Measurements from ENCODE around the gene TCEA3. TPM values are rescaled to one million over a fixed set of nuclear protein-coding genes. Genes with fewer than 3 reads are reported as not detected.

Gene TCEA3
- total and polyA plus RNA-seq, 2 donors (not counting 3 experiments of a cell fraction or from before 2014, with no cell fraction given): 1.5 to 3.7 TPM

DNA sequence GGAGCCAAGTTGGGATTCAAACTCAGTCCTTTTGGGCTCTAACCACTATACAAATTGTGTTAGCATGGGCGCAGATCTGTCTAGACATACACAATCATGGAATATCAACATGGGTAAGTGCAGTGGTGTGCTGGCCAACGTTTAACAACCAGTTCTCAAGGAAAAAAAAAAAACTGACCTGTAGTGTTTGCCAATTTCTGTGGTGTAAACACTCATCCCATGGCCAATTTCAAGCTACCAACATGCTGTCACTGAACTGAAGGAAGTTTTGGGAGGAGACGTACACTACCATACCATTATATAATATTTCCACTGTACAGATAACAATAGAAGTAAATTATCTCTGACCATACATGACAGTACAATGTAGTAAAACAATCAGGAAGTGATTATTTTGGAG, 3.2 kb downstream of the TCEA3 start:
- Histone ChIP-seq H3K4me3 (replicated peaks in 1 of 3; ENCODE audit: insufficient read depth in 1 of 3, low read depth in 1 of 3, low read length in 3 of 3) (no peak overlapping the region), H3K79me2 (ENCODE audit: control insufficient read depth, insufficient read depth, low read length) (no peaks in the 10 kb centered on the region), H3K4me2 (ENCODE audit: insufficient read depth, low read length) (no peak overlapping the region), H4K20me1 (replicated peaks; ENCODE audit: control insufficient read depth, extremely low read depth, insufficient read depth, low read length) (no peaks in the 10 kb centered on the region), H3K36me3 (ENCODE audit: control insufficient read depth in 2 of 2, extremely low read depth in 1 of 2, insufficient read depth in 2 of 2, low read length in 2 of 2) (no peaks in the 10 kb centered on the region), H2AFZ (ENCODE audit: low read depth, low read length) (no peak overlapping the region), H3K9me1 (replicated peaks; ENCODE audit: control insufficient read depth, extremely low read depth, insufficient read depth, low read length) (no peaks in the 10 kb centered on the region), H3K4me1 (ENCODE audit: control insufficient read depth, extremely low read depth, insufficient read depth, low read length) (peaks cover 12% of the 10 kb centered on the region), H3K27me3 (ENCODE audit: control insufficient read depth in 2 of 2, insufficient read depth in 2 of 2, low read length in 2 of 2) (peaks cover 0 to 10% of the 10 kb centered on the region in 2 experiments), H3K27ac (ENCODE audit: insufficient read depth, low read depth, low read length) (no peak overlapping the region), H3K9ac (replicated peaks; ENCODE audit: extremely low read depth, insufficient read depth, low read length) (no peak overlapping the region), H3K9me3 (replicated peaks; ENCODE audit: control insufficient read depth, insufficient read depth, low read length) (no peaks in the 10 kb centered on the region)
- DNase-seq (ENCODE audit: low read depth, low spot score): no peak
- no peak for FAIRE-seq
- dilution Hi-C loops (cut with MboI; ENCODE audit: extremely low pct_ligation_motif_present, low sequenced_read_pairs): no loop called here
- no TSS peak for BruUV-seq (replicated peaks)
- ChIA-PET POLR2A (interaction anchor here (1.0 kb wide), 1 partner anchor 77 kb away, joined by 4 read pairs; the partner anchor contains the start of gene HNRNPR), CTCF (interaction anchor here (0.7 to 2.1 kb wide), 8 partner anchors 9 to 118 kb away, joined by 3 to 8 read pairs (median 4); partner anchors contain the start of genes ASAP3 and ZNF436)
- TF ChIP-seq GATA2 (IDR thresholded peaks at IDR 0.05; ENCODE audit: insufficient read depth, insufficient read length, low read depth, low read length) (no peak), POLR2AphosphoS5 (IDR thresholded peaks at IDR 0.05; ENCODE audit: insufficient read depth, low read depth, low read length) (no peak), JUN (IDR thresholded peaks at IDR 0.05; ENCODE audit: borderline replicate concordance, insufficient read depth, insufficient read length, low read depth) (no peak), POLR2A (IDR thresholded peaks at IDR 0.05; ENCODE audit: low read depth, low read length) (no peak)
- TF ChIP-seq, protein P1, sequence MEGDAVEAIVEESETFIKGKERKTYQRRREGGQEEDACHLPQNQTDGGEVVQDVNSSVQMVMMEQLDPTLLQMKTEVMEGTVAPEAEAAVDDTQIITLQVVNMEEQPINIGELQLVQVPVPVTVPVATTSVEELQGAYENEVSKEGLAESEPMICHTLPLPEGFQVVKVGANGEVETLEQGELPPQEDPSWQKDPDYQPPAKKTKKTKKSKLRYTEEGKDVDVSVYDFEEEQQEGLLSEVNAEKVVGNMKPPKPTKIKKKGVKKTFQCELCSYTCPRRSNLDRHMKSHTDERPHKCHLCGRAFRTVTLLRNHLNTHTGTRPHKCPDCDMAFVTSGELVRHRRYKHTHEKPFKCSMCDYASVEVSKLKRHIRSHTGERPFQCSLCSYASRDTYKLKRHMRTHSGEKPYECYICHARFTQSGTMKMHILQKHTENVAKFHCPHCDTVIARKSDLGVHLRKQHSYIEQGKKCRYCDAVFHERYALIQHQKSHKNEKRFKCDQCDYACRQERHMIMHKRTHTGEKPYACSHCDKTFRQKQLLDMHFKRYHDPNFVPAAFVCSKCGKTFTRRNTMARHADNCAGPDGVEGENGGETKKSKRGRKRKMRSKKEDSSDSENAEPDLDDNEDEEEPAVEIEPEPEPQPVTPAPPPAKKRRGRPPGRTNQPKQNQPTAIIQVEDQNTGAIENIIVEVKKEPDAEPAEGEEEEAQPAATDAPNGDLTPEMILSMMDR (IDR thresholded peaks at IDR 0.05; ENCODE audit: extremely low read depth in 1 of 2, insufficient read depth in 1 of 2, low read depth in 1 of 2, low read length in 2 of 2): no peak
- TF ChIP-seq, protein P2, sequence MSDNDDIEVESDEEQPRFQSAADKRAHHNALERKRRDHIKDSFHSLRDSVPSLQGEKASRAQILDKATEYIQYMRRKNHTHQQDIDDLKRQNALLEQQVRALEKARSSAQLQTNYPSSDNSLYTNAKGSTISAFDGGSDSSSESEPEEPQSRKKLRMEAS (IDR thresholded peaks at IDR 0.05; ENCODE audit: insufficient read depth, insufficient read length): no peak
- intact Hi-C loops (cut with micrococcal nuclease): no loop called here
